HEK293 (cell line): ENCODE results near the gene REEP6.

Experiments used
- CTCF ChIA-PET: fragments of 350-600 bp; formaldehyde crosslinking; extraction: SDS; loops from one replicate; lab custom pipeline; 2021; ENCODE audit warnings: antibody characterized with exemption; lab: Yijun Ruan, JAX
- POLR2A ChIA-PET: fragments of 300-600 bp; formaldehyde crosslinking; extraction: SDS; loops from one replicate; lab custom pipeline; 2020; ENCODE audit warnings: antibody characterized with exemption, inconsistent platforms; lab: Yijun Ruan, JAX
- H3K27ac ChIP-seq: fragments of 200-500 bp; sonication (Bioruptor generic); 2 replicates; pipeline ENCODE4 v1.5.1; 2014; ENCODE audit warnings: low read depth, low read length, control low read depth, inconsistent platforms; ENCODE audit errors: extremely low read depth
- H3K36me3 ChIP-seq, 2 experiments: fragments of 200-500 bp in 1 of 2; sonication (Bioruptor generic) in 1 of 2; 1 replicate in 1 of 2; 2 replicates in 1 of 2; pipeline ENCODE4 v1.5.1; 2014 to 2017; ENCODE audit warnings: inconsistent platforms in 2 of 2, low read length in 2 of 2; ENCODE audit not compliant: control insufficient read depth in 2 of 2, insufficient read depth in 1 of 2
- H3K4me1 ChIP-seq: fragments of 200-500 bp; sonication (Bioruptor generic); 2 replicates; pipeline ENCODE4 v1.5.1; 2014; ENCODE audit warnings: mild to moderate bottlenecking, low read length, inconsistent platforms; ENCODE audit not compliant: control insufficient read depth, insufficient read depth
- H3K4me3 ChIP-seq: 2 replicates; pipeline ENCODE4 v1.5.1; 2011; ENCODE audit warnings: low read depth, mild to moderate bottlenecking, control low read depth, low read length, moderate library complexity
- H3K9me3 ChIP-seq: fragments of 200-500 bp; sonication (Bioruptor generic); 2 replicates; pipeline ENCODE4 v1.5.1; 2014; ENCODE audit warnings: low read depth, low read length, inconsistent platforms; ENCODE audit not compliant: control insufficient read depth, insufficient read depth
- GFI1B ChIP-seq: fragments of 450-650 bp; formaldehyde crosslinking; IDR thresholded peaks from 2 replicates; pipeline ENCODE4 v1.5.1; 2016; ENCODE audit warnings: missing biosample characterization, missing genetic modification characterization
- INSM2 ChIP-seq: fragments of 450-650 bp; formaldehyde crosslinking; IDR thresholded peaks from 2 replicates; pipeline ENCODE4 v1.5.1; 2016; ENCODE audit warnings: missing biosample characterization, missing genetic modification characterization
- KLF10 ChIP-seq: fragments of 450-650 bp; IDR thresholded peaks from 2 replicates; pipeline ENCODE4 v1.5.1; 2018; ENCODE audit warnings: missing biosample characterization, mild to moderate bottlenecking, missing genetic modification characterization
- MEIS1 ChIP-seq: sonication (generic); formaldehyde crosslinking; IDR thresholded peaks from 2 replicates; pipeline ENCODE4 v1.8.1; 2022; ENCODE audit warnings: missing genetic modification reagents, mild to moderate bottlenecking, borderline replicate concordance
- MZF1 ChIP-seq: fragments of 450-650 bp; formaldehyde crosslinking; IDR thresholded peaks from 2 replicates; pipeline ENCODE4 v1.5.1; 2017; ENCODE audit warnings: missing biosample characterization, missing genetic modification characterization, borderline replicate concordance
- OVOL3 ChIP-seq: fragments of 450-650 bp; formaldehyde crosslinking; IDR thresholded peaks from 2 replicates; pipeline ENCODE4 v1.5.1; 2016; ENCODE audit warnings: missing biosample characterization, missing genetic modification characterization
- PRDM4 ChIP-seq: fragments of 450-650 bp; formaldehyde crosslinking; IDR thresholded peaks from 2 replicates; pipeline ENCODE4 v1.5.1; 2017; ENCODE audit warnings: missing biosample characterization, missing genetic modification characterization
- SCRT1 ChIP-seq: fragments of 450-650 bp; formaldehyde crosslinking; IDR thresholded peaks from 2 replicates; pipeline ENCODE4 v1.5.1; 2016; ENCODE audit warnings: missing biosample characterization, missing genetic modification characterization, borderline replicate concordance
- SCRT2 ChIP-seq: fragments of 450-650 bp; formaldehyde crosslinking; IDR thresholded peaks from 2 replicates; pipeline ENCODE4 v1.5.1; 2016; ENCODE audit warnings: missing biosample characterization, missing genetic modification characterization
- ZBTB17 ChIP-seq: fragments of 450-650 bp; formaldehyde crosslinking; IDR thresholded peaks from 2 replicates; pipeline ENCODE4 v1.5.1; 2016; ENCODE audit warnings: missing biosample characterization, missing genetic modification characterization
- ZBTB6 ChIP-seq: fragments of 450-650 bp; formaldehyde crosslinking; IDR thresholded peaks from 2 replicates; pipeline ENCODE4 v1.5.1; 2017; ENCODE audit warnings: missing biosample characterization, missing genetic modification characterization
- ZBTB8A ChIP-seq: fragments of 450-650 bp; formaldehyde crosslinking; IDR thresholded peaks from 2 replicates; pipeline ENCODE4 v1.5.1; 2016; ENCODE audit warnings: missing biosample characterization, missing genetic modification characterization
- ZIC2 ChIP-seq: fragments of 450-650 bp; formaldehyde crosslinking; IDR thresholded peaks from 2 replicates; pipeline ENCODE4 v1.5.1; 2016; ENCODE audit warnings: missing biosample characterization, missing genetic modification characterization
- ZNF157 ChIP-seq: fragments of 450-650 bp; formaldehyde crosslinking; IDR thresholded peaks from 2 replicates; pipeline ENCODE4 v1.5.1; 2016; ENCODE audit warnings: missing biosample characterization, missing genetic modification characterization
- ZNF16 ChIP-seq: fragments of 450-650 bp; formaldehyde crosslinking; IDR thresholded peaks from 2 replicates; pipeline ENCODE4 v1.5.1; 2016; ENCODE audit warnings: low read depth, missing biosample characterization, missing genetic modification characterization
- ZNF280D ChIP-seq: fragments of 450-650 bp; formaldehyde crosslinking; IDR thresholded peaks from 2 replicates; pipeline ENCODE4 v1.5.1; 2016; ENCODE audit warnings: missing biosample characterization, missing genetic modification characterization
- ZNF366 ChIP-seq: fragments of 450-650 bp; formaldehyde crosslinking; conservative IDR thresholded peaks from 2 replicates; pipeline ENCODE4 v1.5.1; 2016; ENCODE audit warnings: missing biosample characterization, missing genetic modification characterization
- ZNF449 ChIP-seq: fragments of 450-650 bp; formaldehyde crosslinking; IDR thresholded peaks from 2 replicates; pipeline ENCODE4 v1.5.1; 2017; ENCODE audit warnings: missing biosample characterization, mild to moderate bottlenecking, missing genetic modification characterization, moderate library complexity
- ZNF549 ChIP-seq: fragments of 450-650 bp; IDR thresholded peaks from 2 replicates; pipeline ENCODE4 v1.5.1; 2018; ENCODE audit warnings: missing biosample characterization, missing genetic modification characterization, mild to moderate bottlenecking, inconsistent platforms, moderate library complexity
- ZNF623 ChIP-seq: fragments of 450-650 bp; formaldehyde crosslinking; IDR thresholded peaks from 2 replicates; pipeline ENCODE4 v1.5.1; 2016; ENCODE audit warnings: missing biosample characterization, missing genetic modification characterization
- ZNF664 ChIP-seq: fragments of 450-650 bp; formaldehyde crosslinking; IDR thresholded peaks from 2 replicates; pipeline ENCODE4 v1.5.1; 2016; ENCODE audit warnings: missing biosample characterization, missing genetic modification characterization
- ZNF670 ChIP-seq: fragments of 450-650 bp; formaldehyde crosslinking; IDR thresholded peaks from 2 replicates; pipeline ENCODE4 v1.5.1; 2016; ENCODE audit warnings: missing biosample characterization, missing genetic modification characterization, low read depth
- ZNF677 ChIP-seq: fragments of 450-650 bp; IDR thresholded peaks from 2 replicates; pipeline ENCODE4 v1.5.0; 2018; ENCODE audit warnings: missing biosample characterization, mild to moderate bottlenecking, missing genetic modification characterization, moderate library complexity
- ZNF747 ChIP-seq: fragments of 450-650 bp; formaldehyde crosslinking; IDR thresholded peaks from 2 replicates; pipeline ENCODE4 v1.5.1; 2016; ENCODE audit warnings: missing biosample characterization, missing genetic modification characterization
- ZNF837 ChIP-seq: fragments of 450-650 bp; formaldehyde crosslinking; IDR thresholded peaks from 2 replicates; pipeline ENCODE4 v1.5.1; 2016; ENCODE audit warnings: missing biosample characterization, missing genetic modification characterization
- ZSCAN30 ChIP-seq: fragments of 450-650 bp; IDR thresholded peaks from 2 replicates; pipeline ENCODE4 v1.5.1; 2018; ENCODE audit warnings: missing biosample characterization, mild to moderate bottlenecking, missing genetic modification characterization, moderate library complexity

Gene REEP6

GRCh38 chr19:1502433-1503088 lies 11.6 kb downstream of the REEP6 start (continued):
- TF ChIP-seq PRDM4 (tag by site-specific recombination) (no peak), ZNF664 (tag by site-specific recombination) (no peak), MZF1 (tag by site-specific recombination) (no peak), INSM2 (tag by site-specific recombination) (0 out of 2 replicates have a peak, but pooled peaks have one; percentile 8), ZBTB6 (no peak), ZNF549 (tag by site-specific recombination) (no peak), ZBTB8A (tag by site-specific recombination) (no peak), SCRT1 (tag by site-specific recombination) (0 out of 2 replicates have a peak, but pooled peaks have one; percentile 38), ZIC2 (tag by site-specific recombination) (no peak), ZNF747 (tag by site-specific recombination) (no peak), ZNF623 (no peak), SCRT2 (peak; percentile 68), ZNF157 (tag by site-specific recombination) (no peak), OVOL3 (tag by site-specific recombination) (no peak), ZNF670 (tag by site-specific recombination) (no peak), ZNF280D (tag by site-specific recombination) (peak; percentile 15; the same call in 1 of the 2 replicates), GFI1B (no peak)

GRCh38 chr19:1503089-1503924 lies 12.3 kb downstream of the REEP6 start:
- Histone ChIP-seq H3K9me3 (no peaks in the 10 kb centered on the region), H3K36me3 (no peaks in the 10 kb centered on the region), H3K27ac (no peak overlapping the region; the same call in 1 of the 2 replicates), H3K4me1 (peaks cover 3% of the 10 kb centered on the region; the same call in 1 of the 2 replicates), H3K4me3 (no peak overlapping the region)
- CTCF ChIA-PET = interaction anchor here (0.6 to 1.5 kb wide), 11 partner anchors 9 to 473 kb away, joined by 3 to 11 read pairs (median 3); partner anchors contain the start of genes PCSK4 and REEP6
- POLR2A ChIA-PET = no interaction called here
- TF ChIP-seq MEIS1 (CRISPR knock-in tag) = no peak
- 0 out of 2 replicates have a peak, but pooled peaks have one; percentile 21 for TF ChIP-seq KLF10
- TF ChIP-seq ZNF837 (tag by site-specific recombination) = no peak
- TF ChIP-seq SCRT2 = no peak; the same call in 1 of the 2 replicates
- no peak for TF ChIP-seq ZNF677 (tag by site-specific recombination)
- TF ChIP-seq ZNF449 (tag by site-specific recombination) = no peak
- peak; percentile 88 for TF ChIP-seq ZSCAN30 (tag by site-specific recombination)
- no peak for TF ChIP-seq ZNF16
- TF ChIP-seq ZBTB17 (tag by site-specific recombination) = no peak
- TF ChIP-seq OVOL3 (tag by site-specific recombination) = no peak
- TF ChIP-seq ZNF366 = no peak
